ENCODE results near the gene DNAH17.

The DNAH17 gene

GRCh38 chr17:78601577-78602190, 24.5 kb upstream of the DNAH17 start:
- H3K27ac ChIP-seq (ENCODE audit: low read length) = no peak overlapping the region
- no peaks in the 10 kb centered on the region for H3K9me3 ChIP-seq (ENCODE audit: control insufficient read depth in 1 of 2, low read length in 2 of 2)
- H3K4me1 ChIP-seq (ENCODE audit: control insufficient read depth in 1 of 2, insufficient read depth in 2 of 2, low read length in 2 of 2) = peaks cover 0 to 26% of the 10 kb centered on the region in 2 donors
- H3K27me3 ChIP-seq (ENCODE audit: low read depth, low read length) = no peaks in the 10 kb centered on the region
- no peaks in the 10 kb centered on the region for H3K36me3 ChIP-seq (ENCODE audit: control insufficient read depth in 1 of 2, insufficient read depth in 2 of 2, low read length in 2 of 2)
- no peak overlapping the region for H3K4me3 ChIP-seq (ENCODE audit: low read depth in 1 of 2, low read length in 2 of 2)

- H3K36me3 ChIP-seq (ENCODE audit: control insufficient read depth in 1 of 2, insufficient read depth in 2 of 2, low read length in 2 of 2) = no peaks in the 10 kb centered on the region
- H3K4me1 ChIP-seq (ENCODE audit: control insufficient read depth in 1 of 2, insufficient read depth in 2 of 2, low read length in 2 of 2) = peaks cover 0 to 26% of the 10 kb centered on the region in 2 donors
- H3K27ac ChIP-seq (ENCODE audit: low read length) = no peak overlapping the region
- H3K27me3 ChIP-seq (ENCODE audit: low read depth, low read length) = no peaks in the 10 kb centered on the region
- no peak overlapping the region for H3K4me3 ChIP-seq (ENCODE audit: low read depth in 1 of 2, low read length in 2 of 2)
- no peaks in the 10 kb centered on the region for H3K9me3 ChIP-seq (ENCODE audit: control insufficient read depth in 1 of 2, low read length in 2 of 2)
These were observed 23.1 kb upstream of the DNAH17 start for GRCh38 chr17:78600181-78600721.

- no peaks in the 10 kb centered on the region for H3K27me3 ChIP-seq (ENCODE audit: low read depth, low read length)
- no peak overlapping the region for H3K27ac ChIP-seq (ENCODE audit: low read length)
- no peaks in the 10 kb centered on the region for H3K9me3 ChIP-seq (ENCODE audit: control insufficient read depth in 1 of 2, low read length in 2 of 2)
- peaks cover 0 to 26% of the 10 kb centered on the region in 2 donors for H3K4me1 ChIP-seq (ENCODE audit: control insufficient read depth in 1 of 2, insufficient read depth in 2 of 2, low read length in 2 of 2)
- H3K36me3 ChIP-seq (ENCODE audit: control insufficient read depth in 1 of 2, insufficient read depth in 2 of 2, low read length in 2 of 2) = no peaks in the 10 kb centered on the region
- no peak overlapping the region for H3K4me3 ChIP-seq (ENCODE audit: low read depth in 1 of 2, low read length in 2 of 2)
These were observed 22.2 kb upstream of the DNAH17 start for GRCh38 chr17:78599419-78599818.

- no peaks in the 10 kb centered on the region for H3K9me3 ChIP-seq (ENCODE audit: control insufficient read depth in 1 of 2, low read length in 2 of 2)
- no peak overlapping the region for H3K27ac ChIP-seq (ENCODE audit: low read length)
- H3K4me3 ChIP-seq (ENCODE audit: low read depth in 1 of 2, low read length in 2 of 2) = no peak overlapping the region
- H3K4me1 ChIP-seq (ENCODE audit: control insufficient read depth in 1 of 2, insufficient read depth in 2 of 2, low read length in 2 of 2) = peaks cover 0 to 26% of the 10 kb centered on the region in 2 donors
- H3K27me3 ChIP-seq (ENCODE audit: low read depth, low read length) = no peaks in the 10 kb centered on the region
- no peaks in the 10 kb centered on the region for H3K36me3 ChIP-seq (ENCODE audit: control insufficient read depth in 1 of 2, insufficient read depth in 2 of 2, low read length in 2 of 2)
These were observed 20.8 kb upstream of the DNAH17 start for GRCh38 chr17:78598013-78598471.

GRCh38 chr17:78596871-78597764, 19.9 kb upstream of the DNAH17 start:
- Histone ChIP-seq H3K4me1 (ENCODE audit: control insufficient read depth in 1 of 2, insufficient read depth in 2 of 2, low read length in 2 of 2) (peaks cover 0 to 26% of the 10 kb centered on the region in 2 donors), H3K27ac (ENCODE audit: low read length) (no peak overlapping the region), H3K27me3 (ENCODE audit: low read depth, low read length) (no peaks in the 10 kb centered on the region), H3K4me3 (ENCODE audit: low read depth in 1 of 2, low read length in 2 of 2) (no peak overlapping the region), H3K9me3 (ENCODE audit: control insufficient read depth in 1 of 2, low read length in 2 of 2) (no peaks in the 10 kb centered on the region), H3K36me3 (ENCODE audit: control insufficient read depth in 1 of 2, insufficient read depth in 2 of 2, low read length in 2 of 2) (no peaks in the 10 kb centered on the region)

- Histone ChIP-seq H3K27me3 (ENCODE audit: low read depth, low read length) (no peaks in the 10 kb centered on the region), H3K4me1 (ENCODE audit: control insufficient read depth in 1 of 2, insufficient read depth in 2 of 2, low read length in 2 of 2) (peaks cover 3 to 29% of the 10 kb centered on the region in 2 donors), H3K36me3 (ENCODE audit: control insufficient read depth in 1 of 2, insufficient read depth in 2 of 2, low read length in 2 of 2) (no peaks in the 10 kb centered on the region), H3K4me3 (ENCODE audit: low read depth in 1 of 2, low read length in 2 of 2) (no peak overlapping the region), H3K9me3 (ENCODE audit: control insufficient read depth in 1 of 2, low read length in 2 of 2) (no peaks in the 10 kb centered on the region), H3K27ac (ENCODE audit: low read length) (no peak overlapping the region)
These were observed 18.1 kb upstream of the DNAH17 start for GRCh38 chr17:78595135-78595810.

- Histone ChIP-seq H3K4me1 (ENCODE audit: control insufficient read depth in 1 of 2, insufficient read depth in 2 of 2, low read length in 2 of 2) (peaks cover 3 to 16% of the 10 kb centered on the region in 2 donors), H3K27ac (ENCODE audit: low read length) (no peak overlapping the region), H3K27me3 (ENCODE audit: low read depth, low read length) (no peaks in the 10 kb centered on the region), H3K4me3 (ENCODE audit: low read depth in 1 of 2, low read length in 2 of 2) (no peak overlapping the region), H3K9me3 (ENCODE audit: control insufficient read depth in 1 of 2, low read length in 2 of 2) (no peaks in the 10 kb centered on the region), H3K36me3 (ENCODE audit: control insufficient read depth in 1 of 2, insufficient read depth in 2 of 2, low read length in 2 of 2) (no peaks in the 10 kb centered on the region)
These were observed 15.8 kb upstream of the DNAH17 start for GRCh38 chr17:78592991-78593329.

- Histone ChIP-seq H3K27ac (ENCODE audit: low read length) (no peak overlapping the region), H3K27me3 (ENCODE audit: low read depth, low read length) (no peaks in the 10 kb centered on the region), H3K4me3 (ENCODE audit: low read depth in 1 of 2, low read length in 2 of 2) (no peak overlapping the region)
These were observed 14.1 kb upstream of the DNAH17 start for GRCh38 chr17:78591263-78591671.

GRCh38 chr17:78589885-78590284, 12.7 kb upstream of the DNAH17 start:
- Histone ChIP-seq H3K9me3 (ENCODE audit: control insufficient read depth in 1 of 2, low read length in 2 of 2) (no peaks in the 10 kb centered on the region), H3K27me3 (ENCODE audit: low read depth, low read length) (no peaks in the 10 kb centered on the region), H3K4me3 (ENCODE audit: low read depth in 1 of 2, low read length in 2 of 2) (no peak overlapping the region), H3K27ac (ENCODE audit: low read length) (no peak overlapping the region), H3K4me1 (ENCODE audit: control insufficient read depth in 1 of 2, insufficient read depth in 2 of 2, low read length in 2 of 2) (peaks cover 3 to 7% of the 10 kb centered on the region in 2 donors), H3K36me3 (ENCODE audit: control insufficient read depth in 1 of 2, insufficient read depth in 2 of 2, low read length in 2 of 2) (no peaks in the 10 kb centered on the region)

More at GRCh38 chr17:78591263-78591671, 14.1 kb upstream of the DNAH17 start:
- H3K4me1 ChIP-seq (ENCODE audit: control insufficient read depth in 1 of 2, insufficient read depth in 2 of 2, low read length in 2 of 2) = peaks cover 3 to 7% of the 10 kb centered on the region in 2 donors
- no peaks in the 10 kb centered on the region for H3K36me3 ChIP-seq (ENCODE audit: control insufficient read depth in 1 of 2, insufficient read depth in 2 of 2, low read length in 2 of 2)
- no peaks in the 10 kb centered on the region for H3K9me3 ChIP-seq (ENCODE audit: control insufficient read depth in 1 of 2, low read length in 2 of 2)

GRCh38 chr17:78589031-78589675, 12.0 kb upstream of the DNAH17 start:
- Histone ChIP-seq H3K4me1 (ENCODE audit: control insufficient read depth in 1 of 2, insufficient read depth in 2 of 2, low read length in 2 of 2) (peaks cover 3 to 7% of the 10 kb centered on the region in 2 donors), H3K27ac (ENCODE audit: low read length) (no peak overlapping the region), H3K27me3 (ENCODE audit: low read depth, low read length) (no peaks in the 10 kb centered on the region), H3K9me3 (ENCODE audit: control insufficient read depth in 1 of 2, low read length in 2 of 2) (no peaks in the 10 kb centered on the region), H3K4me3 (ENCODE audit: low read depth in 1 of 2, low read length in 2 of 2) (no peak overlapping the region), H3K36me3 (ENCODE audit: control insufficient read depth in 1 of 2, insufficient read depth in 2 of 2, low read length in 2 of 2) (no peaks in the 10 kb centered on the region)
